Measurements from ENCODE around the gene GSC.
"Not testable (repeated sequence)": the region's sequence is repeated elsewhere in the genome, so short reads cannot be mapped to it uniquely, and the experiment has no call there.

The GSC gene

DNA sequence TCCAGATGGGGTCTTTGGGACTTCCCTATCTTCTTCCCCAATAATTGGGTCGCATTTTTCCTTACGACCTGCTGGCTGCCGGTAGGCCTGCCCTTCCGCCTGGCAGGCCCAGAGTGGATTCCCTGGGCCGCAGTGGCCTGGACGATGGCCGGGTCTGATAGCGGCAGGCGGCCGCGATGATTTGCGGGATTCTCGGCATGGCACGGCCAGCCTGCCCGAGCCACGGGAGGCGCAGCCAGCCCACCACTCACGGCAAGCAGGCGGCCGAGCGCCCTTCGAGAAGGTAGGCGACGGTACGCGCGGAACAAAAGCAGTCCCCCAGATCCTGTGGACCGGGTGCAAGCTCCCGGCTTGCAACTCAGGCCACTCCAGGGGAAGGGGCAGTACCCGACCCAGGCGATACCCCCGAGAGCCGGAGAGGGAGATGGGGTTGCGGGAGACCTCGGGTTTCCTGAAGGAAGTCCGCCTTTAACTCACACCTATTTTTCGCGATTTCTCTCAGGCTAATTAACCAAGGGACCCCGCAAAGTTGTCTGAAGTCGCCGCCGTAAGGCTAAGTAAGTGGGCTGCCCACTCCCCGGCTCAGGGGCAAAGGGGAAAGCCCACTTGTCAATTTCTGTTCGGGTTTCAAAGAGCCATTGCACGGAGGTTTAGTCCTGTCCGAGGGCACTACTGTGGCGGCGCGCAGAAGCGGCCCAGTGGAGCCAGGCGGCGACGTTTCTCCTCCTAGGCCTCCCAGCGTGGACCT, 1.4 kb upstream of the GSC start:
- DNase-seq = no peak

DNA sequence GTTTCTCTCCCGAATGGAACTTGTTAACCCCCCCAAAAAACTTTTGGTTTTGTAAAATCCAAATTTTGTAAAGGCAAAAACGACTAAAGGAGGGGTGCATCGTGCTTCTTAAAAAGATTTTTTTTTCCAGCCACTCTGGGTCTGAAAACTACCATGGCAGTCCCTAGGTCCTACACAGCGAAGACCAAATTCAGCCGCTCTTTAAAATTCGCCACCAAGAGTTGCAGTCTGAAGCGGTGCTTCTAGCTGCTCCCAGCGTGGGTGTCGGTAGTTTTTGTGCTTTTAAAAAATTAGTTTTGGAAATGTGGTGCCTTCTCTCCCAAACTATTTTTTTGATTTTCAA, 873 bp upstream of the GSC start:
- DNase-seq = no peak

DNA sequence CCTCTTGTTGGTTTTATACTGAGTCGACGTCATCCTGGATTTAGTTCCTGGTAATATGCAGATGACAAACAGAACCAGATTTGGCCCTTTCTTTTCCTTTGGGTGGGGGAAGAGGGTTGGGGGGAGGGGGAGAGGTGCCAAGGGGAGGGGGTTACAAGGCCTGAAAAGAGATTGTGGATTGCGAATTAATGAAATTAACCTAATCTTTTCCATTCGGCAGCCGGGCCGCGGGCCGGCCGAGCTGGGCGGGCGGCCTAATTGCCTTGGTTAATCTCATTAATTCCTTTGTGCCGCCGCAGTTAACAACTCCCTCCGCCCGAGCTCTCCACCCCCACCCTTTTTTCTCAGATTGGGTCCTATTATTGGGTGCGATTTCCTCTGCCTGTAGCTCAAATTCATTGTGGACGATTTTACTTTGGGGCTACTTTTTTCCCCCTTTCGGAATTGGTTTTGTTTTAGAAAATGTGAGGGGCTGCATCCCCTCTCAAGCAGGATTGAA, 387 bp upstream of the GSC start:
- DNase-seq = no peak

DNA sequence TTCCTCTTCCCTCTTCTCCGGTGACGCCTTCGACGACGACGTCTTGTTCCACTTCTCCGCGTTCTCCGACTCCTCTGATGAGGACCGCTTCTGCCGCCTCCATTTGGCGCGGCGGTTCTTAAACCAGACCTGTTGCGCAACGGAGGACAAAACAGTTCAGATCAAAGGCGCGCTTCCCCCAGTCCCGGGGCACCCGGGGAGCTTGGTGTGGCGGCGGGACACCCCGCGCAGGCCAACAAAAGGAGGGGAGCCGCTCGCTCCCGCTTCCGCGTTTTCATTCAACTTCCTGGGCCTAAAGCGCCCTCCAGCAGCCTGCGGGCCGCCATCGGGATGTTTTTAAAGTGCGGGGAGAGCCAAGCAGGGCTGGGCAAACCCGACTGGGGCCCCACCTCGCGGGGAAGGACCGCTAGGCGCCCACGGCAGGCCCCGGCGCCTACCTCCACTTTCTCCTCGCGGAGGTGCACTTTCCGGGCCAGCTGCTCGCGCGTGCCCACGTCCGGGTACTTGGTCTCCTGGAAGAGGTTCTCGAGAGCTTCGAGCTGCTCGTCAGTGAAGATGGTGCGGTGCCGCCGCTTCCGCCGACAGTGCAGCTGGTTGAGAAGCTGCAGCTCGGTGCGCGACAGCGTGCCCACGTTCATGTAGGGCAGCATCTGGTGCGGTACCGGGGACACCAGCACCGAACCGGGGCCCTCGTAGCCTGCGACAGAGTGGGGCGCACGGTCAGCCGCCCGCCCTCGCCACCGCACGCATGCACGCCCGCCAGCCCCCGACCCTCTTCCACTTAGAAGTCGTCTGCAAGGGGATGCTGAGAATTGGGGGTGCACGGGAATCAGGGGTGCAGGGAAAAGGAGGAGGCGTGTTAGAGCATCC, 1.2 kb downstream of the GSC start:
- no peak for DNase-seq

DNA sequence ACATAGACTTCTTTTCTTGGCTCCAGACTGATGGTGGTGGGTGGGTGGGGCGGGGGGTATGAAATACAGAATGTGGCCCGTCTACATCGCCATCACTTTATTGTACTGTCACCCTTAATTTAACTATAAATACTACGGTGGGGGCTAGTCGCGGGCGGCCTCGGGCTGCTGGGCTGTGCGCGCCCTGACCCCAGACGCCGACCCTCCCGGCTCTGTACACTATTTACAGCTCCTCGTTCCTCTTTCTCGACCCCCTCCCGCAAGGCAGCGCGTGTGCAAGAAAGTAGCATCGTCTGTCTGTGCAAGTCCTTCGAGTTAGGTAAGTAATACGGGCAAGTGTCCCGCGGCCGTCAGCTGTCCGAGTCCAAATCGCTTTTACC, 1.8 kb downstream of the GSC start:
- no peak for DNase-seq

DNA sequence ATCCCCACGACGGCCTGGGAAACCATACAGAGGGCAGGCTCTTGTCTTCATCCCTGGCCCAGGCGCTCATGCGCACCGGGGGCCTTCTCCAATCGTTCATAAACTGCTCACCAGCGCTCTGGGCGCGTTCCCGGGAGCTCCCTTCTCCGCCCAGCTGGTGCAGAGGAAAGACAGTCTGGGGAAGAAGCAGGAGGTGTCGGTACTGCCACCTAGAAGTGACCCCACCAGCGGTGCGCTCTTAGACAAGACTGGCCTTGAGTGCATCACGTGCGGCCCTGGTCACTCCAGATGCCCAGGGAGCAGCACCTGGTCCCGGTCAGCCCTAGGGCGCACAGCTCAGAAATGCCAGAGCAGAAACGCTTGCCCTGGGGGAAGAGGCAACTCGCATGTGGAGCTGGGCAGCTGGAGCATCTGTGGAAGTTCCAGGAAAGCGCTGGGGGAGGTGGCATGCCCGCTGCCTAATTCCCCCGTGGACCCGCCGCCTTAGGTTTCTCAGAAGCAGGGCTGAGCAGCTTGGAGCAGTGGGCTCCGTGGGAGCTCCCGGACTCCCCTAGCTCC, 2.5 kb downstream of the GSC start:
- no peak for DNase-seq

DNA sequence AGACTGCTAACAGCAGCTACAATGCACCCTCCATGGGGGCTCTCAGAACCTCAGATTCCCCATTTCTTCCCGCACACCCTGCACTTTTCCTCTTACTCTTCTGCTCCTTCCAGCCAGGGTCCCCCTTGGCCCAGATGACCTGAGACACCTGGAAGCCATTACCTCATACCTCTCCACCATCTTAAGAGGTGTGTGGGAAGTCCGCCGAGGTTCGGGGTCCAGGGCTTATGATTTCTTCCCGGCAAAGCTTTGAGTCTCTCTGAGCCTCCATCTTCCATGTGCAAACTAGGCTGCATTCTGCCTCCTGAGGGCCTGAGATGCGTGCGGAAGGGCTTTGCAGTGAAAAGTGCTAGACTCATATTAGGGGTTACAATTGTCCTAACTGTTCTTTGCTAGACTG, 5.3 kb downstream of the GSC start:
- DNase-seq = no peak

DNA sequence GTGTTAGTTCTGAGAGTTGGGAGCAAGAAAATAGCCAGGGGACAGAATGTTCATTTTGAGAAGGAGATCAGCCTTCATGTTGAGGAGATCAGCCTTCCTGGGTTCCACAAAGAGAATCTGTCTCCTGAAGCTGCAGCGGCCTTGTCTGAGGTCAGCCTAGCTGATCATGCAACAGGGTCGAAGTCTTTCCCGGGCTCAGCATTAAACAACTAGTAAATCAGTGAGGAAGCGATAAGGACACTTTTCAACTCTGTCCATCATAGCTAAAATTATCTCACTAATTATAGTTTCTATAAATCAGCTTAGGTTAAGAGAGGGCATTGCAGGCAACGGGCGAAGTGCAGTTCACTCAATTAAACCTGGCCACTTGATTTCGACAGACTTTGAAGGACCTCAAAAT, 7.5 kb downstream of the GSC start:
- DNase-seq = no peak

DNA sequence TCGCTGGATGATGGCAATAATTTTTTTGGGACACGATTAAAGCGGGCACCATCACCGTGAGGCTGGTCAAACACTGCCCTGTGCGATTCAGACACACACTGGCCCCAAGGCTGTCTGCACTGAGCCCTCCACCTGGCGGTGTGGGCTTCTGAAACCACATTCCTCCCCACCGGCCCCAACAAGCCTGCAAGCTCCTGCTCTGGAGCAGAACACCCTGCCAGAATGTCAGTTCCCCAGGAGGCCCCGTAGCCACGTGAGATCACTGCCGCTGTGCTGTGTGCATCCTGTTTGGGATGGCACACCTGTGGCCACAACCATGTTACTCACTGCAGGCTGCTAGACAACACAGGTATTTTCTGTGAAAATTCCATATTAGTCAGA, 7.9 kb downstream of the GSC start:
- no peak for DNase-seq

DNA sequence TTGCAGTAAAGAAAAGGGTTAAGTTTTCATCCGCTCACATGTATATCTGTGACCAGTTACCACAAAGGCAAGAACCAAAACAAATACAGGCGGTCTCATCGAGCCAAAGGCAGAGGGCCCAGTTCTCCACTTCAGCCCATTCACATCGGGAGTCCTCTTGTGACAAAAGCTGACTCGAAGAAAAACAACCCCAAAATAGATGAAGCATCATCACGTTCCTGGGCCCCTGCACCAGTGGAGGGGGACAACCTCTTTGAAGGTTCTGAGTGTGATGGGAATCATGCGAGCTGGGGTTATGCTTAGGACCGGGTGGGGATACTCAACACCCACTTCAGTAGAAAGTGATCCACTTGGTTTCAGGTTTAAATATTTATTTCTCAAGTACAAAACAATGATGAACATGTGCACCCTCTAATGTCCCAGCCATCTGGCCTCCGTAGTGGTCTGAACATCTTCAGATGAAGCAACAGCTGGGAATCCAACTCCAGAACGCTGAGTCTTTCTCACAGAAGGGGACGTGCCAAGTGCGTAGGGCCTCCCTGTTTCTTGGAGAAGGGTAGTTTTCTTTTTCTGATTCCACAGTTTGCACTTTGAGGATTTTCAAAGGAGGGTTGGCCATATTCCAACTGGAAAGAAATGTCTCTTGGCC, 8.4 kb downstream of the GSC start:
- DNase-seq = no peak

DNA sequence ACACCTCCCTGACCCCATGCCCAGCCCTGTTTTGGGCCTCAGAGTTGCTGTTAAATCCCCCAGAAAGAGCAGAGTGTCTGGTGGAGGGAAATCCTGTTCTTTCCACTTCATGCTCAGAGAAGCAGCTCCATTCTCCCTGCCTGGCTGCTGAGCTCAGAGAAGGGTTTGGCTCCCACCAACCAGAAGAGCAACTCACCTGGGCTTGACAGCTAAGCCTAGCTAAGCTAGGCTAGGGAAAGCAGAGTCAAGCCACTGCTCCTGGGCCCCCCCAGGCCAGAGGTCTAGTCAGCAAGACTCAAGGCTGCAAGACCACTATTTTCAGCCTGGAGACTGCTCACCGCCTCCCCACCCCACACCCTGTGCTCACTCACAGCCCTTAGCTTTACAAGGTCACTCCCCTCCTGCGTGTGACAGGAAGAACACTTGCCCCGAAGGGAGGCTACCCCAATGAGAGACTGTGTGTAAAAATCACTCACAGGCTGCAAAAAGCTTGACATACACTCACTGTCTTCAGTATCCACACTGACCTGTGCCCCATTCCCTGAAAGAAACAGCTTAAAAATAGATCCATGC, 13.5 kb downstream of the GSC start:
- no peak for DNase-seq

DNA sequence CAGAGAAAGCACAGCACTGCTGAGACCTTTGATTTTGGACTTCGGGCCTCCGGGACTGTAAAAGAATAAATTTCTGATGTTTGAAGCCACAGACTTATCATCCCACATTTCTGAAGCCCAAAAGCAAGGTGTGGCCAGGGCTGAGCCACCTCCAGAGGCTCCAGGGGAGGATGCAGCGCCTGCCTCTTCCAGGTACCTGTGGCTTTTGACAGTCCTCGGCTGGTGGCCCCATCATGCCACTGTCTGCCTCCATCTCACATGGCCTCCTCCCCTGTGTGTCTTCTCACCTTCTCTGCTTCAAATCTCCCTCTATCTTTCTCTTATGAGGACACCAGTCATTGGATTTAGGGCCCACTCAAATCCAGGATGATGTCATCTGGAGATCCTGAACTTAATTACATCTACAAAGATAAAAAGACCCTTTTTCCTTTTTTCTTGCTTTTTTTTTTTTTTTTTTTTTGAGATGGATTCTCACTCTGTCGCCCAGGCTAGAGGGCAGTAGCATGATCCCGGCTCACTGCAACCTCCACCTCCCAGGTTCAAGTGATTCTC, 15.4 kb downstream of the GSC start:
- no peak for DNase-seq

DNA sequence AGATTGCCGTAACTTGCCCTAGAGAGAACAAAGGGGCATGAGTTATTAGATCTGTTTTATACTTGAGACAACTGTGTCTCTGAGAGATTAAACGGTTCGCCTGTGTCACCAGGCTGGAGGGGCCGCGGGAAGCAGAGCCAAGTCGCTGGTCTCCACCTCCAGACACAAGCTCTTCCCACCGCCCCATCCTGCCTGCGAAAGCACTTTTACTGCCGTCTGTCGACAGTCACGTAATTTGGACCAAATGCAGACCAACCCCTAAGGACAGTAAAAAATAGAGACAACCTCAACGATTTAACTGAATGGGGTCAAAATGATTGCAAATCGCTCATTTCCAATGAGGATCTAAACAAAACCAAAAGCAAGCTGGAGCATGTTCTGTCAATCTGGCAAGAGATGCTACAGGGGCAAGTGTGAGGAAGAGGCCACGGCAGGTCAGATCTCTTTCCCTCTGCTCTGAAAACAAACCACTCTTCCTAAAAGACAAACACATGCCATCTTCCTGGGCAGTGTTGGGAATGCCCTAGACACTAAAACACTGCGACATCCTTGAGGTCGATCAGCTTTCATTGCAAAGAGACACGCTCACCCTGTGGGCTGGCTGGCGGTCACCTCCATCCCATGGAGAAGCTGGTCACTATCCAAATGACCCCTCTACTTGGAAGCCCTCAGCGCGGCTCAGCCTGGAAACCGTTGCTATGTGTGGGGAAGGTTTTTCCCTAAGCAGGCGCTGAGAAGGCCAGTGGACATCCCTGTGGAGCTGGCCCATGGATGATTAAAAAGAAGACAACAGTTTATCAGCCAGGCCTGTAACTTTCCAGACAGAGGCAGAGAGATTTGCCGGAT, 17.1 kb downstream of the GSC start:
- no peak for DNase-seq

DNA sequence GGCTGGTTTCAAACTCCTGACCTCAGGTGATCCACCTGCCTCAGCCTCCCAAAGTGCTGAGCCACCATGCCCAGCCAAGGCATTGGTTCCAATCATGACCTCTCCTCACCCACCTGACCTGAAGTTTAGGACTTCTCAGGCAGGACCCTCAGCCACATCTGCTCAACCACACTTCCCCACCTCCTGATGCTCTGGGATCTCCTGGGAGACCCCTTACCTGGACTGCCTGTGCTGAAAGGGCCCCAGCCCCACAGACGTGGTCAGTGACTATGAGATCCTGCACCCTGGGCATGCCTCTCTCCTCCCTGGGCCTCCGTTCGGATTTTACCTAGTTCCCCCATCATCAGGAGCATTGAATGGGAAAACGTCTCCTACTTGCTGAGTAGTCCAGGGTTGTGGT, 18.0 kb downstream of the GSC start:
- DNase-seq = no peak

DNA sequence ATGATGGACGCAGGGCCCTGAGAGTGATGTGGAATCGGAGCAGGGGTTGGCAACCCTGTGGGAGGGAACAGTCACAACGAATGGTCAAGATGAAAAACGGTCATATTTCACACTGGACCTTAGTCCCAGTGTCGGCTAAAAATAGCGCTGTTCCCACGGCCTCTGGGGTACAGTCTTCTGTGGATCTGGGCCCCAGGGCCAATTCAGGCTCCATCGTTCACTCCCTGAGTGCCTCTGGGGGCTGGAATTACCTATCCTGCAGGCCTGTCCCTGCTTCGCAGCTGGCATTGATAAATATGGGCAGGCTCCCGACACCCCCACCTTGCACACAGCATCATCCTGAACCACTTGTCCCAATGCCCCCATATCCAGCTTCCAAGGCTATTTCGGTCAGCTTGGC, 18.6 kb downstream of the GSC start:
- DNase-seq = no peak

DNA sequence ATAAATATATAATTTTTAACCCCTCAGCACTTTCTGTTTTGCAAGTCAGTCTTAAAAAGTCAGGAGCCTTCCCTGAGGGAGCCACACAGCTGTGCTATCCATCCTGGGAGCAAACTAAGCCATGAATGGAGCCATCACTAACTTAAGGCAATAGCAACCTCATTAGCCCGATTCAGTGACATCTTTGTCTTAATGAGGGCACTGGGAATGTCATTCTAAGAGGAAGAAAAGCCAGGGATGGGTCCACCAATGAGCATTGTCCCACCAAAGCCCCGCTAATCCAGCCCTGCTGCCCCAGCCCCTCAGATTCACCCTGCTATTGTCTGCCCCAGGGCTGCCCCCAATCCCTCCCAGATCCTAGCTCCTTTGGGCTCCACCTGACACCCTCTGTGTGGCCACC, 19.5 kb downstream of the GSC start:
- no peak for DNase-seq

DNA sequence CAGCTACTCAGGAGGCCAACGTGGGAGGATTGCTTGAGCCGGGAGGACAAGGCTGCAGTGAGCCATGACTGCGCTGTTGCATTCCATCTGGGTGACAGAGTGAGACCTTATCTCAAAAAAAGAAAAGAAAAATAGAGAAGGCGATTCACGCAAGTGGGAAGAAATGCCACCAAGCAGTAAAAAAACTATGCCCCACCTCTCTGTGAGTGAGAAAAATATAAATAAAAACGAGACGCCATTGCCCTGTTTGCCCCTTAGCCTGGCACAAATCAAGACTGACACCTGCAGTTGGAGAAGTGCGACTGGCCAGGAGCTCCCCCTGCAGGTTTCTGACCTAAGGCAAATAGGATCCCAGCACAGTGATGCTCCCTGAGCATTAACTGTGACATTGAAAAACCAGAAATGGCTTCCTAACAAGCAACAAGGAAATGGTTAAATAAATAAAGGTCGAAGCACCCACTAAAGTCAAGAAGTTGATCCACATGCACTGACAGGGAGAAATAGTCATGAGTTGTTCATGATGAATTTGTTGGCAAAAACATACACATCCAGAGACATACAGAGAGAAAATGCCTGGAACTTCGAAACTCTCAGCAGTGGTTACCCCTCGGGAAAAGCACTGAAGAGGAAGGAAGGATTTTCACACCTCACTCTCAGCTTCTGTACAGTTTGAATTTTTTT, 21.1 kb downstream of the GSC start:
- DNase-seq = no peak

DNA sequence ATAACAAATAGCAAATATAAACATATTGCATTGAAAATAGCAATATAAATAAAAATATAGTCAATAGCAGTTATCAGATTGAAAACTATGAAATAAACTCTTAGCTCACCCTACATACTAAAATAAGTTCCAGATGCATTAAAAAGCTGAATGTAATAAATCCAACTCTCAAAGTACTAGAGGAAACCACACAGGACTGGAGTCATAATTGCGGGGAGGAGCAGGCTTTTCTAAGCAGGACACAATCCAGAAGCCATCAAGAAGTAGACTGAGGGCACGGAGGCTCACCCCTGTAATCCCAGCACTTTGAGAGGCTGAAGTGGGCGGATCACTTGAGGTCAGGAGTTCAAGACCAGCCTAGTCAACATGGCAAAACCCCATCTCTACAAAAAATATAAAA, 22.2 kb downstream of the GSC start:
- DNase-seq = no peak

DNA sequence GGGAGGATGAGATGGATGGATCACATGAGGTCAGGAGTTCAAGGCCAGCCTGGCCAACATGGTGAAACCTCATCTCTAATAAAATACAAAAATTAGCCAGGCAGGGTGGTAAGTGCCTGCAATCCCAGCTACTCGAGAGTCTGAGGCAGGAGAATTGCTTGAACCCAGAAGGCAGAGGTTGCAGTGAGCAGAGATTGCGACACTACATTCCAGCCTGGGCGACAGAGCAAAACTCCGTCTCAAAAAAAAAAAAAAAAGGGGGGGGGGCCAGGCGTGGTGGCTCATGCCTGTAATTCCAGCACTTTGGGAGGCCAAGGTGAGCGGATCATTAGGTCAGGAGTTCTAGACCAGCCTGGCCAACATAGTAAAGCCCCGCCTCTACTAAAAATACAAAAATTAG, 22.8 kb downstream of the GSC start:
- not testable (repeated sequence) for DNase-seq

DNA sequence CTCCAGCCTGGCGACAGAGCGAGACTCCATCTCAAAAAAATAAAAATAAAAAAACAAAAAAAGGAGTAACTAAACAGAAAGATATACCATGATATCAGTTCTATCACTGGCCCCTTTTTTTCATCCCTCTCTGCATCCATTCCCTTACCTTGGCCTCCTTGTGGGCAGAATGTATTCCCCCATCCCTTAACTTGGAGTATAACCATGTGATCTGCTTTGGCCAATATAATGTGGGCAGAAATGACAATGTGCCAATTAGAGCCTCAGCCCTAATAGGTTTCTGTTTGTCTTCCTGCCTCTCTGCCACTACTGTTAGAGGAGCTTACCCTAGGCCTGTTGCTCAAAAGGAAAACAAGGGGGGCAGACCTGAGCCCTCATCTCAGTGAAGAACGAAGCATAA, 23.8 kb downstream of the GSC start:
- no peak for DNase-seq

DNA sequence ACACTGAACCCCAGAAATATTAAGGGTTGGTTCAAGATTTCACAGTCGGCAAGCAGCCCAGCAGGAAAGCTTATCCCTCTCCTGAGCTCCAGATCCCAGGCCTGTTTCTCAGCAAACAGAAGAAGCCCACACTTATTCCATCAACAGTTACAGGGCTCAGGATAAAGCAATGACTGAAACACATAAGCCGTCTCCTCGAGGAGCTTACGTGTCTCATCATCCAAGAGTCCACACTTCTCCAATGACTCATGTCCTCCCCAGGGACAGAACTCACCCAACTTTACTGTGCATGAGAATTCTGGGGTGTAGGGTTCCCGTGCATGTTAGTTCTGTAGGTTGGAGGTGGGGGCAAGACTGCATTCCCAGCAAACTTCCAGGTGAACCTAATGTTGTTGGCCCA, 31.2 kb downstream of the GSC start:
- DNase-seq = no peak
